SK-N-SH (cell line): ENCODE data around the gene GGA3. TPM values are rescaled to one million over a fixed set of nuclear protein-coding genes. Genes with fewer than 3 reads are reported as not detected.

Source experiments
- CTCF ChIA-PET: fragments of 300-600, 350-600 bp; formaldehyde crosslinking; extraction: SDS; loops from one replicate; lab custom pipeline; 2021; lab: Yijun Ruan, JAX
- POLR2A ChIA-PET: fragments of 350-600 bp; sonication (Branson Sonifier 250); formaldehyde crosslinking; extraction: SDS; loops from one replicate; lab custom pipeline; 2020; ENCODE audit warnings: antibody characterized with exemption, inconsistent platforms; lab: Yijun Ruan, JAX
- DNase-seq: peaks from one replicate; pipeline ENCODE4 v3.0.0; 2012
- H2AFZ ChIP-seq: fragments of 200-600 bp; sonication (generic); 2 replicates; pipeline ENCODE4 v1.8.1; 2016; ENCODE audit warnings: antibody characterized with exemption, mild to moderate bottlenecking, low read depth
- H3F3A ChIP-seq: fragments of 200-600 bp; sonication (generic); replicated peaks from 2 replicates; pipeline ENCODE3; 2016; ENCODE audit warnings: antibody characterized with exemption, mild to moderate bottlenecking; ENCODE audit not compliant: insufficient read depth
- H3K27ac ChIP-seq, 2 experiments: fragments of 200-500 bp in 1 of 2; fragments of 200-600 bp in 1 of 2; sonication (Bioruptor generic) in 1 of 2; sonication (generic), shearing (Covaris generic) in 1 of 2; 2 replicates each; pipeline versions ENCODE4 v1.5.1 to v1.6.1; 2014 to 2016; ENCODE audit warnings: low read depth in 2 of 2, inconsistent platforms in 1 of 2, low read length in 1 of 2, mild to moderate bottlenecking in 1 of 2, mixed read lengths in 1 of 2
- H3K27me3 ChIP-seq: fragments of 200-600 bp; sonication (generic), shearing (Covaris generic); 2 replicates; pipeline ENCODE4 v1.6.1; 2016; ENCODE audit warnings: mixed run types; ENCODE audit not compliant: insufficient read depth
- H3K36me3 ChIP-seq, 2 experiments: fragments of 200-500 bp in 1 of 2; fragments of 200-600 bp in 1 of 2; sonication (Bioruptor generic) in 1 of 2; sonication (generic) in 1 of 2; replicated peaks in 1 of 2; 2 replicates each; pipeline versions ENCODE3 to v1.5.1; 2014 to 2016; ENCODE audit warnings: low read length in 1 of 2, mild to moderate bottlenecking in 1 of 2; ENCODE audit not compliant: insufficient read depth in 2 of 2, control insufficient read depth in 1 of 2
- H3K4me1 ChIP-seq, 2 experiments: fragments of 200-500 bp in 1 of 2; fragments of 200-600 bp in 1 of 2; sonication (Bioruptor generic) in 1 of 2; sonication (generic), shearing (Covaris generic) in 1 of 2; 2 replicates each; pipeline versions ENCODE4 v1.5.1 to v1.6.1; 2014 to 2016; ENCODE audit warnings: low read depth in 1 of 2, low read length in 1 of 2, mixed run types in 1 of 2; ENCODE audit not compliant: insufficient read depth in 2 of 2, control insufficient read depth in 1 of 2
- H3K4me2 ChIP-seq: fragments of 200-600 bp; sonication (generic), shearing (Covaris generic); 2 replicates; pipeline ENCODE4 v1.6.1; 2017; ENCODE audit warnings: mixed run types
- H3K4me3 ChIP-seq, 2 experiments: fragments of 200-500 bp in 1 of 2; fragments of 200-600 bp in 1 of 2; sonication (Bioruptor generic) in 1 of 2; sonication (generic), shearing (Covaris generic) in 1 of 2; 2 replicates each; pipeline versions ENCODE4 v1.5.1 to v1.8.1; 2014 to 2016; ENCODE audit warnings: low read depth in 2 of 2, inconsistent platforms in 1 of 2, low read length in 1 of 2, mild to moderate bottlenecking in 1 of 2, mixed read lengths in 1 of 2, moderate library complexity in 1 of 2
- H3K79me2 ChIP-seq: fragments of 200-600 bp; sonication (generic); 2 replicates; pipeline ENCODE4 v1.8.1; 2017; ENCODE audit warnings: mild to moderate bottlenecking; ENCODE audit not compliant: insufficient read depth
- H3K9ac ChIP-seq: fragments of 200-600 bp; sonication (generic); 2 replicates; pipeline ENCODE4 v1.6.1; 2017; ENCODE audit warnings: mixed run types
- H3K9me2 ChIP-seq: fragments of 200-600 bp; sonication (generic); 2 replicates; pipeline ENCODE4 v1.6.1; 2017; ENCODE audit warnings: mixed run types
- H3K9me3 ChIP-seq: fragments of 200-600 bp; sonication (generic); 2 replicates; pipeline ENCODE4 v1.6.1; 2017; ENCODE audit warnings: mixed run types, mild to moderate bottlenecking, moderate library complexity
- H4K20me1 ChIP-seq: fragments of 200-600 bp; sonication (generic); 2 replicates; pipeline ENCODE4 v1.6.1; 2017; ENCODE audit warnings: mild to moderate bottlenecking, mixed run types; ENCODE audit not compliant: insufficient read depth
- CTCF ChIP-seq: fragments of 200-600 bp; sonication (generic); IDR thresholded peaks from 2 replicates; pipeline ENCODE4 v1.6.1; 2017; ENCODE audit warnings: antibody characterized with exemption, mild to moderate bottlenecking, moderate library complexity
- ELF1 ChIP-seq: IDR thresholded peaks from 2 replicates; pipeline ENCODE4 v1.4.0; 2012
- EP300 ChIP-seq, 2 experiments: IDR thresholded peaks; 2 replicates each; pipeline versions ENCODE4 v1.4.0 to v1.6.1; 2012; ENCODE audit warnings: borderline replicate concordance in 1 of 2, low read depth in 1 of 2, low read length in 1 of 2
- FOXJ3 ChIP-seq: sonication (generic); formaldehyde crosslinking; IDR thresholded peaks from 2 replicates; pipeline ENCODE4 v1.5.1; 2020; ENCODE audit warnings: mild to moderate bottlenecking, missing genetic modification reagents
- FOXM1 ChIP-seq: IDR thresholded peaks from 2 replicates; pipeline ENCODE4 v1.4.0; 2012; ENCODE audit warnings: low read depth, mild to moderate bottlenecking
- GABPA ChIP-seq: IDR thresholded peaks from 2 replicates; pipeline ENCODE4 v1.4.0; 2012; ENCODE audit warnings: low read depth, mild to moderate bottlenecking
- MEF2A ChIP-seq: IDR thresholded peaks from 2 replicates; pipeline ENCODE4 v1.4.0; 2012; ENCODE audit warnings: low read depth, borderline replicate concordance
- MXI1 ChIP-seq: IDR thresholded peaks from 2 replicates; pipeline ENCODE4 v1.6.1; 2012; ENCODE audit warnings: mild to moderate bottlenecking, low read depth, low read length, improper control_type of control experiment
- REST ChIP-seq: IDR thresholded peaks from 2 replicates; pipeline ENCODE4 v1.6.1; 2012; ENCODE audit warnings: mild to moderate bottlenecking, low read depth, low read length, moderate library complexity
- RFX5 ChIP-seq: IDR thresholded peaks from 2 replicates; pipeline ENCODE4 v1.6.1; 2012; ENCODE audit warnings: mild to moderate bottlenecking, improper control_type of control experiment, low read length
- RXRA ChIP-seq: IDR thresholded peaks from 2 replicates; pipeline ENCODE4 v1.4.0; 2012; ENCODE audit warnings: low read depth, mild to moderate bottlenecking, borderline replicate concordance
- YY1 ChIP-seq: IDR thresholded peaks from 2 replicates; pipeline ENCODE4 v1.4.0; 2012; ENCODE audit warnings: low read depth, mild to moderate bottlenecking
- ZBTB33 ChIP-seq: IDR thresholded peaks from 2 replicates; pipeline ENCODE4 v1.4.0; 2012; ENCODE audit warnings: low read depth, borderline replicate concordance
- WGBS: methylation state at CpG from one replicate; pipeline ENCODE4 v1.1.6; 2017; ENCODE audit warnings: low lambda C conversion rate; 5-methylcytosine and 5-hydroxymethylcytosine counted together
- polyA plus RNA-seq, 3 experiments: library from polyadenylated mRNA; depleted of rRNA; stranded (reverse); fragments of >200 nt; gene quantifications; 2 replicates each; pipeline ENCODE4 v1.2.3, GENCODE V29; 2012
- TF ChIP-seq, protein P1 (sequence below): IDR thresholded peaks from 2 replicates; pipeline ENCODE4 v1.4.0; 2012; ENCODE audit warnings: low read depth

Gene GGA3
- polyA plus RNA-seq, 1 of the 3 experiments (the other 2 are of a cell fraction): 42.5 TPM

DNA sequence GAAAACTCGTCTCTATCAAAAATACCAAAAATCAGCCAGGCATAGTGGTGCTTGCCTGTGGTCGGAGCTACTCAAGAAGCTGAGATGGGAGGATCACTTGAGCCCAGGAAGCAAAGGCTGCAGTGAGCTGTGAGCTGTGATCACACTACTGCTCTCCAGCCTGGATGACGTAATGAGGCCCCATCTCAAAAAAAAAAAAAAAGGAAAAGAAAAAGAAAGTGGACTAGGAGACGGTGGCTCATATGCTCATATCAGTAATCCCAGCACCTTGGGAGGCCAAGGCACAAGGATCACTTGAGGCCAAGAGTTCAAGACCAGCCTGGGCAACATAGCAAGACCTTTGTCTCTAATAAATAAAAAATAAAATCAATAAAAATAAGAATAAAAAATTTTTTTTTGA, 69.8 kb downstream of the GGA3 start:
- 94% methylated on average over 4 of the region's 4 CpGs for WGBS
- H3K9me2 ChIP-seq: no peaks in the 10 kb centered on the region
- no peaks in the 10 kb centered on the region; a peak in 1 of 4 replicates for H3K4me1 ChIP-seq
- H3K36me3 ChIP-seq: no peaks in the 10 kb centered on the region
- H3K27me3 ChIP-seq: no peaks in the 10 kb centered on the region
- H3K9me3 ChIP-seq: no peaks in the 10 kb centered on the region
- no peaks in the 10 kb centered on the region for H3F3A ChIP-seq
- no peak overlapping the region for H2AFZ ChIP-seq
- H4K20me1 ChIP-seq: no peaks in the 10 kb centered on the region
- ChIA-PET POLR2A (no interaction called here), CTCF (interaction anchor here (0.7 to 6.1 kb wide), 4 partner anchors 9 to 269 kb away, joined by 3 to 50 read pairs (median 7); partner anchors contain the start of gene USH1G)
- no peak overlapping the region for H3K4me3 ChIP-seq
- no peak overlapping the region for H3K9ac ChIP-seq
- no peak overlapping the region for H3K27ac ChIP-seq
- no peak for DNase-seq
- no peaks in the 10 kb centered on the region for H3K79me2 ChIP-seq
- no peak overlapping the region for H3K4me2 ChIP-seq
- TF ChIP-seq REST (no peak), ZBTB33 (no peak), MXI1 (no peak), EP300 (IDR thresholded peaks at IDR 0.05; ENCODE audit: borderline replicate concordance in 1 of 2, low read depth in 1 of 2, low read length in 1 of 2) (no peak), GABPA (no peak), FOXM1 (no peak), RFX5 (no peak), CTCF (no peak), ELF1 (no peak), RXRA (no peak), MEF2A (no peak), FOXJ3 (no peak), YY1 (no peak)
- TF ChIP-seq, protein P1, sequence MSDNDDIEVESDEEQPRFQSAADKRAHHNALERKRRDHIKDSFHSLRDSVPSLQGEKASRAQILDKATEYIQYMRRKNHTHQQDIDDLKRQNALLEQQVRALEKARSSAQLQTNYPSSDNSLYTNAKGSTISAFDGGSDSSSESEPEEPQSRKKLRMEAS: no peak
